ENCODE results near the gene RNF2.

- TF ChIP-seq, protein P1, sequence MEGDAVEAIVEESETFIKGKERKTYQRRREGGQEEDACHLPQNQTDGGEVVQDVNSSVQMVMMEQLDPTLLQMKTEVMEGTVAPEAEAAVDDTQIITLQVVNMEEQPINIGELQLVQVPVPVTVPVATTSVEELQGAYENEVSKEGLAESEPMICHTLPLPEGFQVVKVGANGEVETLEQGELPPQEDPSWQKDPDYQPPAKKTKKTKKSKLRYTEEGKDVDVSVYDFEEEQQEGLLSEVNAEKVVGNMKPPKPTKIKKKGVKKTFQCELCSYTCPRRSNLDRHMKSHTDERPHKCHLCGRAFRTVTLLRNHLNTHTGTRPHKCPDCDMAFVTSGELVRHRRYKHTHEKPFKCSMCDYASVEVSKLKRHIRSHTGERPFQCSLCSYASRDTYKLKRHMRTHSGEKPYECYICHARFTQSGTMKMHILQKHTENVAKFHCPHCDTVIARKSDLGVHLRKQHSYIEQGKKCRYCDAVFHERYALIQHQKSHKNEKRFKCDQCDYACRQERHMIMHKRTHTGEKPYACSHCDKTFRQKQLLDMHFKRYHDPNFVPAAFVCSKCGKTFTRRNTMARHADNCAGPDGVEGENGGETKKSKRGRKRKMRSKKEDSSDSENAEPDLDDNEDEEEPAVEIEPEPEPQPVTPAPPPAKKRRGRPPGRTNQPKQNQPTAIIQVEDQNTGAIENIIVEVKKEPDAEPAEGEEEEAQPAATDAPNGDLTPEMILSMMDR (IDR thresholded peaks at IDR 0.05; ENCODE audit: poor library complexity, severe bottlenecking), result no peak
- TF ChIP-seq RAD21 (conservative IDR thresholded peaks at IDR 0.05) (no peak), EZH2 (IDR thresholded peaks at IDR 0.05; ENCODE audit: borderline replicate concordance, insufficient read depth, low read length, poor library complexity, severe bottlenecking) (no peak), EP300 (conservative IDR thresholded peaks at IDR 0.05; ENCODE audit: poor library complexity, severe bottlenecking) (peak; percentile 42)
These were observed at the start of gene RNF2 for GRCh38 chr1:185044981-185045813.
